Activated T-helper 17 cell treated with anti-CD3 and anti-CD28 coated beads, Interleukin-2, amount 50 U/mL, for 72 hours (primary cell): ENCODE results near the gene PLXNA3. TPM values are rescaled to one million over a fixed set of nuclear protein-coding genes. Genes with fewer than 3 reads are reported as not detected.
"Not testable (repeated sequence)": the region's sequence is repeated elsewhere in the genome, so short reads cannot be mapped to it uniquely, and the experiment has no call there.

Experiments used
- ATAC-seq: fragments of 150-1000 bp; cut with Tn5 transposase; replicated peaks from 2 replicates; pipeline ENCODE4 v1.10.0; 2021; ENCODE audit warnings: mild to moderate bottlenecking, moderate library complexity
- H3K27ac Mint-ChIP-seq: one replicate; pipeline ENCODE4 v1.8.0; 2022; ENCODE audit warnings: mixed read lengths
- H3K27me3 Mint-ChIP-seq: one replicate; pipeline ENCODE4 v1.8.0; 2022; ENCODE audit warnings: mixed read lengths
- H3K36me3 Mint-ChIP-seq: one replicate; pipeline ENCODE4 v1.8.0; 2022; ENCODE audit warnings: low read depth, mild to moderate bottlenecking, mixed read lengths
- H3K4me1 Mint-ChIP-seq: one replicate; pipeline ENCODE4 v1.8.0; 2022; ENCODE audit warnings: mixed read lengths
- H3K4me3 Mint-ChIP-seq: one replicate; pipeline ENCODE4 v1.8.0; 2022; ENCODE audit warnings: mild to moderate bottlenecking, mixed read lengths
- H3K9me3 Mint-ChIP-seq: one replicate; pipeline ENCODE4 v1.8.0; 2022; ENCODE audit warnings: mixed read lengths
- total RNA-seq, 2 donors: library from RNA; stranded (reverse); gene quantifications; one replicate each; pipeline ENCODE4 v1.2.3, GENCODE V29; 2022

The PLXNA3 gene
- total RNA-seq, 2 donors from 2014 or later, result 63.2 to 67.8 TPM

GRCh38 chrX:154486396-154487207 is 28.5 kb downstream of the PLXNA3 start, which contains the start of gene UBL4A:
Gene UBL4A, minus strand, starts transcription at chrX:154486615. Its CDS starts 31 bp downstream, at chrX:154486584.
- Mint-ChIP-seq H3K27me3 (no peaks in the 10 kb centered on the region), H3K36me3 (peaks cover 35% of the 10 kb centered on the region), H3K9me3 (no peaks in the 10 kb centered on the region), H3K4me3 (peak within 1 kb of the TSS; percentile 66), H3K27ac (no peak within 1 kb of the TSS), H3K4me1 (peaks cover 8% of the 10 kb centered on the region)
- ATAC-seq, result peak; percentile 27

GRCh38 chrX:154487518-154488290 is 29.6 kb downstream of the PLXNA3 start:
- no peak for ATAC-seq

GRCh38 chrX:154488336-154489075 is 30.4 kb downstream of the PLXNA3 start:
- no peaks in the 10 kb centered on the region for H3K9me3 Mint-ChIP-seq
- no peak for ATAC-seq
- H3K4me1 Mint-ChIP-seq, result peaks cover 3% of the 10 kb centered on the region
- peak overlapping the region; percentile 91 for H3K4me3 Mint-ChIP-seq
- H3K27me3 Mint-ChIP-seq, result no peaks in the 10 kb centered on the region
- peaks cover 32% of the 10 kb centered on the region for H3K36me3 Mint-ChIP-seq
- no peak overlapping the region for H3K27ac Mint-ChIP-seq

More at GRCh38 chrX:154487518-154488290, 29.6 kb downstream of the PLXNA3 start:
- no peaks in the 10 kb centered on the region for H3K9me3 Mint-ChIP-seq
- H3K27me3 Mint-ChIP-seq, result no peaks in the 10 kb centered on the region
- no peak overlapping the region for H3K27ac Mint-ChIP-seq
- H3K4me1 Mint-ChIP-seq, result peaks cover 3% of the 10 kb centered on the region
- peaks cover 35% of the 10 kb centered on the region for H3K36me3 Mint-ChIP-seq
- H3K4me3 Mint-ChIP-seq, result peak overlapping the region; percentile 64

- Mint-ChIP-seq H3K4me1 (peaks cover 3% of the 10 kb centered on the region), H3K36me3 (peaks cover 25% of the 10 kb centered on the region), H3K9me3 (no peaks in the 10 kb centered on the region), H3K4me3 (peak overlapping the region; percentile 91), H3K27me3 (no peaks in the 10 kb centered on the region), H3K27ac (no peak overlapping the region)
- ATAC-seq, result no peak
Observed at GRCh38 chrX:154489182-154489581, 31.1 kb downstream of the PLXNA3 start.

- Mint-ChIP-seq H3K27me3 (no peaks in the 10 kb centered on the region), H3K27ac (peak overlapping the region; percentile 88)
- peak; percentile 24 for ATAC-seq
Observed at GRCh38 chrX:154490021-154490413, 31.9 kb downstream of the PLXNA3 start.

GRCh38 chrX:154490414-154491083 is 32.5 kb downstream of the PLXNA3 start, which contains the start of gene SLC10A3:
Gene SLC10A3, minus strand, starts transcription at chrX:154490629. Its CDS starts 1,689 bp downstream, at chrX:154488940.
- peak within 1 kb of the TSS; percentile 88 for H3K27ac Mint-ChIP-seq
- peaks cover 3% of the 10 kb centered on the region for H3K4me1 Mint-ChIP-seq
- H3K4me3 Mint-ChIP-seq, result peak within 1 kb of the TSS; percentile 91
- peaks cover 12% of the 10 kb centered on the region for H3K36me3 Mint-ChIP-seq
- peak; percentile 94 for ATAC-seq
- H3K27me3 Mint-ChIP-seq, result no peaks in the 10 kb centered on the region
- no peaks in the 10 kb centered on the region for H3K9me3 Mint-ChIP-seq

More at GRCh38 chrX:154490021-154490413, 31.9 kb downstream of the PLXNA3 start:
- Mint-ChIP-seq H3K36me3 (peaks cover 17% of the 10 kb centered on the region), H3K4me3 (peak overlapping the region; percentile 91), H3K9me3 (no peaks in the 10 kb centered on the region), H3K4me1 (peaks cover 3% of the 10 kb centered on the region)

- no peak overlapping the region for H3K27ac Mint-ChIP-seq
- H3K4me3 Mint-ChIP-seq, result no peak overlapping the region
- ATAC-seq, result no peak
- no peaks in the 10 kb centered on the region for H3K4me1 Mint-ChIP-seq
- no peaks in the 10 kb centered on the region for H3K36me3 Mint-ChIP-seq
- H3K9me3 Mint-ChIP-seq, result no peaks in the 10 kb centered on the region
- no peaks in the 10 kb centered on the region for H3K27me3 Mint-ChIP-seq
Observed at GRCh38 chrX:154494715-154495114, 36.6 kb downstream of the PLXNA3 start.

GRCh38 chrX:154495472-154495922 is 37.4 kb downstream of the PLXNA3 start:
- H3K36me3 Mint-ChIP-seq, result no peaks in the 10 kb centered on the region
- no peaks in the 10 kb centered on the region for H3K9me3 Mint-ChIP-seq
- H3K4me1 Mint-ChIP-seq, result no peaks in the 10 kb centered on the region
- ATAC-seq, result no peak
- no peaks in the 10 kb centered on the region for H3K27me3 Mint-ChIP-seq
- no peak overlapping the region for H3K27ac Mint-ChIP-seq
- H3K4me3 Mint-ChIP-seq, result no peak overlapping the region

- H3K9me3 Mint-ChIP-seq, ATAC-seq, H3K4me3 Mint-ChIP-seq, H3K4me1 Mint-ChIP-seq, H3K27ac Mint-ChIP-seq, H3K36me3 Mint-ChIP-seq, H3K27me3 Mint-ChIP-seq: not testable (repeated sequence)
Observed at GRCh38 chrX:154496591-154497137, 38.6 kb downstream of the PLXNA3 start.

- not testable (repeated sequence) for H3K4me3 Mint-ChIP-seq, ATAC-seq, H3K27ac Mint-ChIP-seq, H3K36me3 Mint-ChIP-seq, H3K9me3 Mint-ChIP-seq, H3K4me1 Mint-ChIP-seq, H3K27me3 Mint-ChIP-seq
Observed at GRCh38 chrX:154501423-154501822, 43.3 kb downstream of the PLXNA3 start.

GRCh38 chrX:154502098-154502497 is 44.0 kb downstream of the PLXNA3 start:
- Mint-ChIP-seq H3K9me3 (no peaks in the 10 kb centered on the region), H3K4me3 (no peak overlapping the region), H3K4me1 (no peaks in the 10 kb centered on the region), H3K27ac (no peak overlapping the region), H3K36me3 (peaks cover 5% of the 10 kb centered on the region), H3K27me3 (no peaks in the 10 kb centered on the region)
- ATAC-seq, result no peak

GRCh38 chrX:154502989-154503388 is 44.9 kb downstream of the PLXNA3 start:
- Mint-ChIP-seq H3K27me3 (no peaks in the 10 kb centered on the region), H3K36me3 (peaks cover 5% of the 10 kb centered on the region), H3K4me3 (no peak overlapping the region), H3K4me1 (no peaks in the 10 kb centered on the region), H3K9me3 (no peaks in the 10 kb centered on the region), H3K27ac (no peak overlapping the region)
- ATAC-seq, result peak; percentile 14

- Mint-ChIP-seq H3K27me3 (no peaks in the 10 kb centered on the region), H3K4me3 (no peak overlapping the region), H3K36me3 (peaks cover 25% of the 10 kb centered on the region), H3K4me1 (no peaks in the 10 kb centered on the region), H3K9me3 (no peaks in the 10 kb centered on the region), H3K27ac (no peak overlapping the region)
- ATAC-seq, result no peak
Observed at GRCh38 chrX:154505734-154506133, 47.7 kb downstream of the PLXNA3 start.
